GM12874 (cell line): Measurements from ENCODE around the gene SIRT2.

ENCODE experiments used
- CTCF ChIP-seq: IDR thresholded peaks from 2 replicates; pipeline ENCODE4 v1.5.1; 2011; ENCODE audit warnings: low read depth, mild to moderate bottlenecking, control low read depth, low read length, moderate library complexity; ENCODE audit not compliant: insufficient read depth

The SIRT2 gene

DNA sequence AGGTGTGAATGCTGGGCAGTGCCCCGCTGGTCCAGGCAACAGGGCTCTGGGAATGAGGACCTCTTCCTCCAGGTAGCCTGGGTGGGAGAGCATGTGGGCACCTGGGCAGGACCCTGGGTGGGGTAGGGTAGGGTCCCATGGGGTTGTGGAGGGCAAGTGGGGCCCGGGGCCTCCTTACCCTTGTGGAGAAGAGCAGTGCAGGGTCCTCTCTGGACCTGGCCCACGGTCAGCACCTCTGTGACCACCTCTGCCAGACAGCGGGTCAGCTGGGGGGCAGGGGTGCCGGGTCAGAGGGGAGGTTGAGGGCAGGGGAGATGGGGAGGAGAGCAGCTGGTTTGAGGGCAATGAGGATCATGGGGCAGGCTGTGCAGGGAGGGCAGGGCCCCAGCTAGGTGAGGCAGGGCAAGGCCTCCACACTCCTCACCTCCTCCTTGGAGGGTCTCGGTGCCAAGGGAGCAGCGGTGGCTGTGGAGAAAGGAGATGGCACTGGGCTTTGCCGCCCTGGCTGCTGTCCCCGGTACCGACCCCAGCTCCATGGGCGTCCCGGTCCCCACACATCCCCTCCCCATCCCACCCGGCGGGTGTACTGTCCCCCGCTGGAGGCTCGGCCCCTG, 12.1 kb upstream of the SIRT2 start:
- TF ChIP-seq CTCF: no peak

DNA sequence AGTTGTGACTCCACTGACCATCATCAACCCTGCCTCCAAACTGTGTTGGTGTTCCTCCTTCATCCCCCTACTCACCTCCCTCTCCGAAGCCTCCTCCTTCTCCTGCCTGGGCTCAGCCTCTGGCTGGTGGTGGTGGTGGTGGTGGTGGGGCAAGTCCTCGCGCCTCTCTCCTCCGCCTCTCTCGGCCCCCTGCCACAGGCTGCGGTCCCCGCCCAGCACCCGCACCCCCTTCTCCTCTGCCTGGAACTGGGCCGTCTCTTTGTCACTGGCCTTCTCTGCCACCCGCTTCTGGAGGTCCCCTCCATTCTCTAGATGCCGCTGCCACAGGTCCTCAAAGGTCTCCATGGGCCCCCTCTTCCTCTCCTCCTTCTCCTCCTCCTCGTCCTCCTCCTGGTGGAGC, 11.1 kb upstream of the SIRT2 start:
- no peak for TF ChIP-seq CTCF

DNA sequence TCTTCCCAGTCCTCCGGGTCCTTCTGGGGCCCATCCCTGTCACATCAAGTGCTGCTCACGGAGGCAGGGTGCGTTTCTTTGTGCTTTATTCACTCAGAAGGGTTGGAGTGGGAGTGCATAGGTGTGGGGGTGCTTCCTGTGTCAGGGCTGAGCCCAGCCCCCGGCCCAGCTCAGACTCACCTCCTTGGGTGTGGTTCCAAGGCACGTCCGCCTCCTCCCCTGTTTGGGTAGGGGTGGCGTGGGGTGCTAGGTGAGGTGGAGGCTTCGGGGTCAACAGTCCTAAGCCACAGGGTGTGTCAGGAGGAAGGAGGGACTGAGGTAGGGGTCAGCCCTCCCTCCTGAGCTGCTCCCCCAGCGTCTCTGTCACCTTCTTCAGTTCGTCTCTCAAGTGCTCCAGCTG, 9.5 kb upstream of the SIRT2 start:
- TF ChIP-seq CTCF: no peak

- no peak for TF ChIP-seq CTCF
Measured at GRCh38 chr19:38907670-38908069, 8.3 kb upstream of the SIRT2 start.

DNA sequence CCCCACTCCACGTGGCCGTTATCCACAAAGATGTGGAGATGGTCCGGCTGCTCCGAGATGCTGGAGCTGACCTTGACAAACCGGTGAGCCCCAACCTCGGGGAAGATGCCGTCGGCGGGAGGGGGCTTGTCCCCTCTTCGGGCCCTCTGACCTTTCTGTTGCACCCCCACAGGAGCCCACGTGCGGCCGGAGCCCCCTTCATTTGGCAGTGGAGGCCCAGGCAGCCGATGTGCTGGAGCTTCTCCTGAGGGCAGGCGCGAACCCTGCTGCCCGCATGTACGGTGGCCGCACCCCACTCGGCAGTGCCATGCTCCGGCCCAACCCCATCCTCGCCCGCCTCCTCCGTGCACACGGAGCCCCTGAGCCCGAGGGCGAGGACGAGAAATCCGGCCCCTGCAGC, 7.8 kb upstream of the SIRT2 start:
- no peak for TF ChIP-seq CTCF

DNA sequence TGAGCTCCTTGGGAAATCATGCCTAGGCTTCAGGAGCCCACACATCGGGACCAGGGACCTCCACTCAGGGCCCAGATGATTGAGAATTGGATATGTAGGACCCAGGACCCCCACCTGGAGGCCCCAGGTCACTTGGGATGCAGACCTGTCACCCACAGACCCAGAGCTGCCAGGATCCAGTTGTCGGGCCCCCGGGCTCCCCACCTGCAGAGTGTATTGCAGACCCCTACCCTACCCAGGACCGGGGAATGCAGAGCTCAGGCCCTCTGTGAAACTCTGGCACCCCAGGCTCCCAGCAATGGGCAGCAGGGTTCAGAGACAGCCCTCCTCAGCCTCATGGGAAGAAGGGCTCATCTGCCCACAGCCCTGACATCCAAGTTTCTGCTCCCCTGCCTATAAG, 6.2 kb upstream of the SIRT2 start:
- TF ChIP-seq CTCF: no peak

- TF ChIP-seq CTCF: no peak
Measured at GRCh38 chr19:38904581-38905539, 5.4 kb upstream of the SIRT2 start.
